HG03175 (cell line): ENCODE data around the gene ZNF41.
"Not testable (repeated sequence)": the region's sequence is repeated elsewhere in the genome, so short reads cannot be mapped to it uniquely, and the experiment has no call there.

Source experiments
- ATAC-seq: cut with Tn5 transposase; IDR thresholded peaks from one replicate; pipeline ENCODE4 v1.9.1; 2021; ENCODE audit warnings: mild to moderate bottlenecking, moderate library complexity; ENCODE audit not compliant: unreplicated experiment

The ZNF41 gene

GRCh38 chrX:47482512-47483305 is at the start of gene ZNF41:
TSS of gene ZNF41 (minus strand) at chrX:47483222. CDS start at chrX:47467481, 15,741 bp downstream.
- peak; percentile 86 for ATAC-seq

DNA sequence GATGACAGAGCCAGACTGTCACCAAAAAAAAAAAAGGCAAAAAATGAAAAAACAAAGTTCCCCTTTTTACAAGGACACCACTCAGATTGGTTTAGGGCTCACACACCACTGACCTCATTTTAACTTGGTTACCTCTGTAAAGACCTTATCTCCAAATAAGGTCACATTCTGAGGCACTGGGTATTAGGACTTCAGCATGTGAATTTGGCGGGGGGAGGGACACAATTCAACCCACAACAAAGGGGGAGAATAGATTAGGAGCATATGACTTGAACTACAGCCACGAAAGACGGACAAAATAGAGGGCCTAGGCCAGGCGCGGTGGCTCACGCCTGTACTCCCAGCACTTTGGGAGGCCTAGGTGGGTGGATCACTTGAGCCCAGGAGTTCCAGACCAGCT is 47.0 kb upstream of the ZNF41 start:
- no peak for ATAC-seq

DNA sequence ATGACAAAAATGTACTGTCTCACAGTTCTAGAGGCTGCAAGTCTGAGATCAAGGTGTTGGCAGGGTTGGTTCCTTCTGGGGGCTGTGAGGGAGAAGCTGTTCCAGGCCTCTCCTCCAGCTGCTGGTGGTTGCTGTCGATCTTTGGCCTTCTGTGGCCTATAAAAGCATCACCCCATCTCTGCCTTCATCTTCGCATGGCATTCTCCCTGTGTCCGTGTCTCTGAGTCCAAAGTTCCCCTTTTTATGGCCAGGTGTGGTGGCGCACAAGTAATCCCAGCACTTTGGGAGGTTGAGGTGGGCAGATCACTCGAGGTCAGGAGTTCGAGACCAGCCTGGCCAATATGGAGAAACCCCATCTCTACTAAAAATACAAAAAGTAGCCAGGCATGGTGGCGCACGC is 46.5 kb upstream of the ZNF41 start:
- ATAC-seq, result no peak

GRCh38 chrX:47523713-47524166 is 40.7 kb upstream of the ZNF41 start:
- no peak for ATAC-seq

- ATAC-seq, result peak; percentile 86
Observed at GRCh38 chrX:47523297-47523696, 40.3 kb upstream of the ZNF41 start.

DNA sequence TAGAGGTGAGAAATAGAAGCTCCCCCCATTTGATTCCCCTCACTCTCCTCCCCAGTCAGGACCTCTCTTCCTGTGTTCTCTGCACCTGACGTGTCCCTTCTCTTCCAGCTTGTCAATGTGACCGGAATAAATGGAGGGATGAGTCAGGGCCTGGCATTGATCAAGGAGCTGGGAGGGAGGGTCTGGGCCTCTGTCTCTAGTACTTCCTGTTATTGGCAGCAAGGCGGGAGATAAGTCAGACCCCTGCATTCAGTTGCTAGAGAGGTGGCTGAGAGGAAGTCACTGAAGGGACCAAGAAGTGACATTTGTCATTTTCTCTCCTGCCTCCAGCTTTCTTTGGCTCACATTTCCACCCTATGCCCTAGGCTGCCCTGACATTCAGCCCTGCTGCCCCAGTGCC is 35.1 kb upstream of the ZNF41 start:
- no peak for ATAC-seq

DNA sequence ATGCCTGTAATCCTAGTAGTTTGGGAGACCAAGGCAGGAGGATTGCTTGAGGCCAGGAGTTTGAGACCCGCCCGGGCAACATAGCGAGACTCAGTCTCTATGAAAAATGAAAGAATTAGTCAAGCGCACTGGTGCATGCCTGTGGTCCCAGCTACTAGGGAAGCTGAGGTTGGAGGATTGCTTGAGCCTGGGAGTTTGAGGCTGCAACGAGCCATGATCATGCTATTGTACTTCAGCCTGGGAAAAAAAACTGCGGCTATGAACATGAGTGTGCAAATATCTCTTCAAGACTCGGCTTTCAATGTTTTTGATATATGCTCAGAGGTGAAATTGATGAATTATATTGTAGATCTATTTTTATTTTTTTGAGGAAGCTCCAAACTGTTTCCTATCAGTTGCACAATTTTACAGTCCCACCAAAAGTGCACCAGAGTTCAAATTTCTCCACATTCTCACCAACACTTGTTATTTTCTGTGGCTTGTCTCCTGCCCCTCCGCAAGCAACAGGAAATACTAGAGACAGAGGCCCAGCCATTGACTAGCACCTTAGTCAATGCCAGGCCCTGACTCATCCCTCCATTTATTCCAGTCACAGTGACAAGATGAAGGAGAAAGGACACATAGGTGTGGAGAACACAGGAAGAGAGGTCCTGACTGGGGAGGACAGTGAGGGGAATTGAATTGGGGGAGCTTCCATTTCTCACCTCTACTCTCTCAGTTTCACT is 33.1 kb upstream of the ZNF41 start:
- no peak for ATAC-seq

DNA sequence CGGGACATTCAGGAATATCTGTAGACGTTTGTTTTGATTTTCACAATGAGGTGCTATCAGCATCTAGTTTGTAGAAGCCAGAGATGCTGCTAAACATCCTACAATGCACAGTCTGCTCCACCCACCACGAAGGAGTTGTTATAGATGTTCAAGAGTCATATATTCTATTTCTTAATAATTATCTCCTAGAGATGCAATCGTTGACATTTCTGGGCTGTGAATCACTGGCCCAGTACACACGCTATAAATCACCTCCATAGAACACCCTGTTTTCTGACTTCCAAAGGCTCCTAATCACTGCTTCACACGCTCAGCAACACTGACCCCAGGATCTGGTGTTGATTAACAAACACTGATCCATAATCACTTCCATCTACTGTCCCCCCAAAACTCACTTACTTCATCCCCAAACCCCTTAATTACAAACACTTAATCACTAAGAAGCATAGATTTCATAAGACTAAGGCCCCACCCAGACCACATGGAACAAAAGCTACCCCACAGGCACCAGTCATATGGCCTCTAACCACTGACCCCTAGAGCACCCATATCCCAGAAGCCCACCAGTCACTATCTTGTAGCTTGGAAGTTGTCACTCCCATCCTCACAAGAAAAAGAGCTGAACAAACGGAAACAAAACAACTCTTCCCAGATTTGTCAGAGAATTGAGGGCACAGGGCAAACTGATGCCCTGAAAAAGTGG is 31.7 kb upstream of the ZNF41 start:
- no peak for ATAC-seq

DNA sequence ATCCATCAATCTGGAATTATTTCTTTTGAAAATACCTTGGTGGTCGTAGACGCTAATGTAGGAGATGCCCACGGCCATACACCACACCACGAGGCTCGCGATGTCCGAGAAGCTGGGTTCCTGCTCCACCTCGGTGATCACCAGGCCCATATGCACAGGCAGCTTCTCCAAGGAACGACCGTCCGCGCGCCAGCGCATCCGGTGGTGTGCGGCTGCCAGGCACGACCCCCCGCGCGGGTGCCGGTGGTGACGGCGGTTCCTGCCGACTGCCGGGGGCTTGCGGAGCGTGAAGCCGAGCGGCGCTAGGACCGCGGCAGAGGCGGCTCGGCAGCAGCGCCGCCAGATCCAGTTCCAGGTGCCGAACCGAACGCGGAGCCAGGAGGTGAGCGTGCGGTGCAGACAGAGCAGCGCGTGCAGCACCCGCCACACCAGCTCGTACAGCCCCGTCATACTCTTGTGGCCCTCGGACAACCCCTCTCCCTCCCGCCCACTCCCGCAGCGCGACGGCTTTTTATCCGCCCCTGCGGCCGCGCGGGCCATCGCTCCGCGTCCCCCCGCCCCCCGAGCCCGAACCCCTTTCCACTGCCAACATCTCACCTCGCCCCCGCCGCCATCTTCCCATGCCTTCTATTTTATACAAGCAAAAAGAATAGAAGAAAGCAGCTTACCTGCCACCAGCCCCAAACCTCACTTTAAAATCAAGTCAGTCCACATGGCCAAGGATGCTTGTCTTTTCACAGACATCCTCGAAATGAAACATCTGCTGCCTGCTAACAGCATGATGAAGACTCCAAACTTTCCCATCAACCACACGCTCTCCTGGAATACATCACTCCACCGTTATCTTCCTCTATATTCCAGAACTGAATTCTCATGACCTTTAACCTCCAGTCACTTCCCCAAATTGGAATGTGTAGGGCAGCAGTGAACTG is 30.3 kb upstream of the ZNF41 start:
- peak; percentile 80 for ATAC-seq

- ATAC-seq, result not testable (repeated sequence)
Observed at GRCh38 chrX:47512383-47512782, 29.4 kb upstream of the ZNF41 start.

DNA sequence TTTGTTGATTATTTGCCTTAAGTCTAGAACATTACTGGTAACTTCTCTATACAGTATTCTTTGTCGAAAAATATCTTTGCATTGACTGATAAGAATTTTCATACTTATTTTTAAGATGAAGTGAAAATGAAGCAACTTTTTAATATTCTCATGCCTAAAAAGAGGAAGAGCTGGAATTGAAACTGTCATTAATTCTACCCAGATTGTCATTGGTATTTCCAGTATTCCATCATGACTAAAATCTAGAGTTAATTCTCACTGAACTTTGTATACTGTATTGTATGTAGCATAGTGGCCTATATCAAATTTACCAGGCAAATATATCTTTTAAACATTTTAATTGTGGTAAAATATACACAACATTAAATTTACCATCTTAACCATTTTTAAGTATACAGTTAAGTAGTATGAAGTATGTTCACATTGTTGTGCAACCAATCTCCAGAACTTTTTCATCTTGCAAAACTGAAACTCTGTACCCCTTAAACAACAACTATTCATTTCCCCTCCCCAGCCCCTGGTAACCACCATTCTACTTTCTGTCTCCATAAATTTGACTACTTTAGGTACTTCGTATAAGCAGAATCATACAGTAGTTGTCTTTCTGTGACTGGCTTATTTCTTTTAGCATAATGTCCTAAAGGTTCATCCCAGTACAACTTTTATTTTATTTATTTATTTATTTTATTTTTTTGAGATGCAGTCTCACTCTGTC is 24.3 kb upstream of the ZNF41 start:
- no peak for ATAC-seq

- no peak for ATAC-seq
Observed at GRCh38 chrX:47503151-47503550, 20.1 kb upstream of the ZNF41 start.

DNA sequence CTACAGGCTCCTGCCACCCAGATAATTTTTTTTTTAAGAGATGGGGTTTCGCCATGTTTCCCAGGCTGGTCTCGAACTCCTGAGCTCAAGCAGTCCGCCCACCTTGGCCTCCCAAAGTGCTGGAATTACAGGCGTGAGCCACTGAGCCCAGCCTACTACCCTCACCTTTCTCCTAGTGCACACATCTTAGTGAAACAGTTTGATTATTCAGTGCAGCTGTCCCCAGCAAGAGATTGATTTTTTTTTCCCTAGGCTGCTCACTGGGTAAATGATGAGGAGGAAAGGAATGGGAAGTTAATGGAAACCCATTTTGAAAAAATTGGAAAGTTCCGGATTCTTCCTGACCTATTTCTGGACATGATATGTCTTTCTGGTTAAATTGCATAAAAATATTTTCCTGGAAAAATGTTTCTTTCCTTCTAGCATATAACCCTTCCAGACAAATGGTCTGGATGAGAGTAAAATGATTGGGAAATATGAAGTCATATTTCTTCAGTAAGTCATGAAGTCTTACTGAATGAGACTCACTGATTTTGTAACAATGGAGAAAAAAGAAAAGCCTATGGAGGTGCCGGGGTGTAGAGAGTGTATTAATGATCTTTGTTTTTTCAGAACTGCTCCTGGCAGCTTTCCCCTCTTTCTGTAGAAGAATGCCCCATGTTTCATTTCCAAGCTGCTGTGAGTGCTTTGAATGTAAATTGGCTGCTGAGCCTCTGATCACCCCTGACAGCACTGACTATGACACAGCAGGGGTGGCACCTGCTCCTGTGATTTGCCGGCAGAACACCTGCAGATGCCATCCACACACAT is 19.5 kb upstream of the ZNF41 start:
- no peak for ATAC-seq

- no peak for ATAC-seq
Observed at GRCh38 chrX:47501226-47502074, 18.4 kb upstream of the ZNF41 start.

- no peak for ATAC-seq
Observed at GRCh38 chrX:47500554-47500953, 17.5 kb upstream of the ZNF41 start.

DNA sequence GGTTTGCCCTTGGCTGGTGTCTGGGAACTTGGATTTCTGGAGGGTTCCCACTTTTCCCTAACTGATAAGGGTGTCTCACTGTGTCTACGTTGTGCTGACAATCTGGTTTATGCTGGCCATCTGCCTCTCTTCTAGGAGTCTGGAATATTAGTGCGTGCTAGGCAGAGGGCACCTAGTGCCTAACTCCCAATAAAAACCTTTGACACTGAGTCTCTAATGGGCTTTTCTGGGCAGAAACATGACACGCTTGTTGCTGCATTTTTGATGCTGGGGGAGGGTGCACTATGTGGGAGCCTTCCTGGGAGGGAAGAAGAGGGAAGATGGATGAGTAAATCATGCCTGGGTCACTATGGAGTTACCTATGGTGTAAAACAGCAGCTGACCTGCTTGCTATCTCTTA is 16.3 kb upstream of the ZNF41 start:
- ATAC-seq, result no peak

DNA sequence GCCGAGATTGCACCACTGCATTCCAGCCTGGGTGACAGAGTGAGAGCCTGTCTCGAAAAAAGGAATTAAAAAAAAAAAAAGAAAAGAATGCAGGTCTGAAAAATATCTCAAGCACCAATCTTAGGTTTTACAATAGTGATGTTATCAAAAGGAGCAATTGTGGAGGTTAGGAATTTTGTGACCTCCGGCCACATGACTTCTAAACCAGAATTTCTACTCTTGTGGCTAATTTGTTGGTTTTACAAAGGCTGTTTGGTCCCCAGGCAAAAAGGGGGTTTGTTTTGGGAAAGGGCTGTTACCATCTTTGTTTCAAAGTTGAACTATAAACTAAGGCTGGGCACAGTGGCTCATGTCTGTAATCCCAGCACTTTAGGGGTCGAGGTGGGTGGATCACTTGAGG is 15.4 kb upstream of the ZNF41 start:
- no peak for ATAC-seq

GRCh38 chrX:47497271-47497888 is 14.4 kb upstream of the ZNF41 start:
- ATAC-seq, result no peak
